Cardiac fibroblast (primary cell): ENCODE results near the gene SHC3.
"Not testable (repeated sequence)": the region's sequence is repeated elsewhere in the genome, so short reads cannot be mapped to it uniquely, and the experiment has no call there.

ENCODE experiments used
- DNase-seq, 2 donors: peaks; one replicate each; pipeline versions ENCODE4 v3.0.0 to v3.0.0-alpha.2; 2010; ENCODE audit warnings: low read depth in 2 of 2
- H3K4me3 ChIP-seq, 2 donors: replicated peaks in 1 of 2; 1 replicate in 1 of 2; 2 replicates in 1 of 2; pipeline ENCODE4 v1.5.1; 2011; ENCODE audit warnings: low read depth in 2 of 2, low read length in 2 of 2, mild to moderate bottlenecking in 2 of 2, moderate library complexity in 1 of 2
- CTCF ChIP-seq: IDR thresholded peaks from one replicate; pipeline ENCODE4 v1.5.1; 2011; ENCODE audit warnings: low read depth, mild to moderate bottlenecking, low read length, inconsistent platforms

The SHC3 gene

DNA sequence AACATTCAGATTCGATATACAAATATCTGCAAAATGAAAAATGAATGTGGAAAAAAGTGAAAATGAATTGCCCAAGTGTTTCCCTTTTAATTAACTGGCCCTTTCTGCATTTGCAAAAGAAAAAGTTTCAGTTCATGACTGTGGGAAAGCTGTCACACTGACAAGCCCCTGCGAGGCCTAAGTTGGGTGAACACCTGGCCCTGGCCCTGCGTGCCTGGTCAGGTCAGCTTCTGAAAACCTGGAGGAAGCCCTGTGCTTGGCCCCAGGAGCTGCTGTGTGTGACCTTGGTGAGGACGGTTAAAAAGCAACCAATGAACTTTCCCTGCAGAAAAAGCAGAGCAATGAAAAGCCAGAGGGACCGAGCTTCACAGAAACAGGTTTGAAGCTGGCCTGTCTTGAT, 41.0 kb upstream of the SHC3 start:
- H3K4me3 ChIP-seq: no peak overlapping the region
- DNase-seq: no peak
- no peak for TF ChIP-seq CTCF

- TF ChIP-seq CTCF: no peak
- peak in 1 of 2 donors; percentile 23 for DNase-seq
- no peak overlapping the region for H3K4me3 ChIP-seq
Observed at GRCh38 chr9:89218040-89218928, 39.7 kb upstream of the SHC3 start.

DNA sequence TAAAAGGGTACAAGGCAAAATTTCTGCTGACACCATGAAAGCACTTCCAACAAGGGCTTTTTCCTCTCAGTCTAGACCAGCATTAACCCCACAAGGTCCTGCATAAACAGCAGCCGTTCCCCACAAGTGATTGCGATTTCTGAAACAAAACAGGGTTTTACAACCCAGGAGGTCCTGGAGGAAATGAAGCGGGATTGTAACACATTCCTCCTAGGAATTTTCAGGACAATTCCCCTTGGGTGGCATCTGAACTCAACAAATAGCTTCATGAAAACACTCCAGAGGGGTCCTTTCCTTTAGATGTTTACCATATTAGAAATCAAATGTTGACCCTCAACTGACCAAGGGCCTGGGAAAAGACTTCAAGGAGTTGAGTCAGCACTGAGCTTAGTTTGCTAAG, 36.7 kb upstream of the SHC3 start:
- H3K4me3 ChIP-seq: no peak overlapping the region
- no peak for DNase-seq
- no peak for TF ChIP-seq CTCF

- no peak overlapping the region for H3K4me3 ChIP-seq
- peak in 1 of 2 donors; percentile 23 for DNase-seq
- no peak for TF ChIP-seq CTCF
Observed at GRCh38 chr9:89213396-89213880, 34.8 kb upstream of the SHC3 start.

DNA sequence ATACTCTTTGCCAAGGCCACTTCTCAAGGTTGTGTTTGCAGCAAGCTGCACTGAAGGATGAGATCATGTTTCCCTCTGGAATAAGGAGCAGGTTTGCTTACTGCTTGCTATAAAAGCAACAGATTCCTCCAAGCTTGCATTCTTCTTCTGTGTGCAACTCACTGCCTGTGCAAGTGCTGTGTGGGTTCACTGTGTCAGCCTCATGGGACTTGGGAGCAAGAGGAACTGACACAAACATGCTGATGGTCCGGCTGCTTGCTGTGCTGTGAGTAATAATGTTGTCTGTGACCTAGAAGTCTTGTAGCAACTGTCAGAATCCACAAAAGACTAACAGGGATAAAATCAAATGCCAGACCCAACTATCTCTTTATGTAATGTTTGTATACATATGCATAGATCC, 33.6 kb upstream of the SHC3 start:
- H3K4me3 ChIP-seq: no peak overlapping the region
- peak in 1 of 2 donors; percentile 38 for DNase-seq
- no peak for TF ChIP-seq CTCF

GRCh38 chr9:89209311-89209710, 30.7 kb upstream of the SHC3 start:
- H3K4me3 ChIP-seq: not testable (repeated sequence)

GRCh38 chr9:89207026-89207425, 28.4 kb upstream of the SHC3 start:
- TF ChIP-seq CTCF: no peak
- no peak for DNase-seq
- no peak overlapping the region for H3K4me3 ChIP-seq

More at GRCh38 chr9:89209311-89209710, 30.7 kb upstream of the SHC3 start:
- not testable (repeated sequence) for DNase-seq
